ENCODE results near the gene CPNE6. TPM values are rescaled to one million over a fixed set of nuclear protein-coding genes. Genes with fewer than 3 reads are reported as not detected.

Gene CPNE6
- total RNA-seq, 1 donor from 2014 or later = not detected

DNA sequence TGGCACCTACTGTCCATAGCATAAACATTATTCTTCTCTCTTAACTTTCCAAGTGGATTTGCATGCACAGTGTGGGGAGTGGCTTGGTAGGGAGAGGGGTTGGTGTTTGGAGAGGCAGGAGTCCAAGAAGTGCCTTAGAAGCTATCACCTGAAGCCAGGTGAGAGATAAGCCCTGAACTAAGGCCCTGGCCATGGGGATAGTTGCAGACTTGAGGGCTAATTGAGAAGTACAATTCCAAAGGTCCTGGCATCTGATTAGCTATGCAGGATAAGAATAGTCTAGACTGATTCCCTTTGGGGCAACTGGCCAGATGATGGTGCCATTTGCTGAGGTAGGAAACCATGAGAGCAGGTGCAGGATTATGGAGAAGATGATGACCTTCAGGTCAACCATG, 20.7 kb downstream of the CPNE6 start:
- Mint-ChIP-seq H3K9me3 (no peaks in the 10 kb centered on the region), H3K4me1 (peaks cover 34% of the 10 kb centered on the region), H3K27ac (peak overlapping the region; percentile 34), H3K4me3 (peak overlapping the region; percentile 12), H3K27me3 (no peaks in the 10 kb centered on the region), H3K36me3 (ENCODE audit: low read depth) (peaks cover 16% of the 10 kb centered on the region)
- DNase-seq = no peak
- intact Hi-C loops (cut with micrococcal nuclease) = loop anchor here (5.0 kb wide), 1 partner anchor 105 kb away; the partner anchor contains the start of gene DHRS4L2

DNA sequence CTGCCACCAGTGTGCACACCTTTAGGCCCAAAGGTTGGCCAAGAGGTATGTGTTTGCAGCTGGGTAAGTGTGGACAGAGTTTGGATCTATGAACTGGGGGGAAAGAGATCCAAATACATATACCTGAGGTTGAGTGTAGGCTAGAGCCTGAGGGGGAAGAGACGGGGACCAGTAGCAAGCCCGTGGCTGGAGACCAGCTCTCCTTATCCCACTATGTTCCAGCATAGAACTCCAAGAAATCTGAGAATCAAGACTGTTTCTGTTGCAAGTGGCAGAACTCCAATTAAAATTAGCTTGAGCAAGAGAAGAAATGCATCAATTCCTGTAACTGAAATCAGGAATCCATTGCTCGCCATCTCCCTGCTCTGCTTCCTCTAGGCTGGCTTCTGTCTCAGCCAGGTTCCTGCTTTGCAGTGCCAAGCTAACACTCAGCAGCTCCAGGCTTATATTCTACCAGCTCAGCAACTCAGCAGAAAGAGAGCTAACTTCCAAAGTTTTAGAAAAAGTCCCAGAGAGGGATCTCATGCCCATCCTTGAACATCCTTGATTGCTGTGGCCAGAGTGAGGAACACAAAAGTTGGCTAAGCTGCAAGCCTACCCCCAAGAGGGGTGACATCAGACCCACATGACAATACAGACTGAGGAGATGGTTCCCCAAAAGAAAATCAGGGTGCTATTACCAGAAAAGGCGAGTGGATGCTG, 21.3 kb downstream of the CPNE6 start:
- peak overlapping the region; percentile 94 for H3K27ac Mint-ChIP-seq
- peaks cover 34% of the 10 kb centered on the region for H3K4me1 Mint-ChIP-seq
- H3K36me3 Mint-ChIP-seq (ENCODE audit: low read depth) = peaks cover 16% of the 10 kb centered on the region
- H3K27me3 Mint-ChIP-seq = no peaks in the 10 kb centered on the region
- H3K4me3 Mint-ChIP-seq = peak overlapping the region; percentile 94
- intact Hi-C loops (cut with micrococcal nuclease) = loop anchor here (5.0 kb wide), 1 partner anchor 105 kb away; the partner anchor contains the start of gene DHRS4L2
- H3K9me3 Mint-ChIP-seq = no peaks in the 10 kb centered on the region
- no peak for DNase-seq

DNA sequence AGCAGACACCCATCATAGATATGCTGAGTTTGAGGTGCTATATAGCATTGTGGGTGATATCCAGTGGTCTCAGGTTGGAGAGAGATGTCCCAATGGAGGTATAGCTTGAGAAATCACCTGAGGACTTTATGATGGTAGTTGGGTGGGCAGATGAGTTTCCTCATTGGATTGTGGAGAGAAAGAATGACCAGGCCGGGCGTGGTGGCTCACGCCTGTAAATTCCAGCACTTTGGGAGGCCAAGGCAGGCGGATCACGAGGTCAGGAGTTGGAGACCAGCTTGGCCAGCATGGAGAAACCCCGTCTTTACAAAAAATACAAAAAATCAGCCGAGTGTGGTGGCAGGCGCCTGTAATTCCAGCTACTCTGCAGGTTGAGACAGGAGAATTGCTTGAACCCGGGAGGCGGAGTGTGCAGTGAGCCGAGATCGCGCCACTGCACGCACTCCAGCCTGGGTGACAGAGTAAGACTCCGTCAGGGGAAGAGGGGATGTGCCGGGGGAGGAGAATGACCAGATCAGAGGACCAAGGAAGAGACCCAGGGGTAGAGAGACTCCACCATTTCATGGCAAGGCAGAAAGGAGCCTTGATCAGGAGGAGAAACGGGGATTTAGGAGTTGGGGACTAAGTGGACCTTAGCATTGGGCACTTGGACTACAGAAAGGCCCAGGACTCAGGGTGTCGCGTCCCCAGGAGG, 22.0 kb downstream of the CPNE6 start:
- H3K4me3 Mint-ChIP-seq = peak overlapping the region; percentile 94
- no peaks in the 10 kb centered on the region for H3K9me3 Mint-ChIP-seq
- H3K27ac Mint-ChIP-seq = peak overlapping the region; percentile 94
- intact Hi-C loops (cut with micrococcal nuclease) = loop anchor here (5.0 kb wide), 1 partner anchor 106 kb away; the partner anchor contains the start of gene DHRS4L2
- no peak for DNase-seq
- H3K27me3 Mint-ChIP-seq = no peaks in the 10 kb centered on the region
- peaks cover 34% of the 10 kb centered on the region for H3K4me1 Mint-ChIP-seq
- peaks cover 20% of the 10 kb centered on the region for H3K36me3 Mint-ChIP-seq (ENCODE audit: low read depth)

DNA sequence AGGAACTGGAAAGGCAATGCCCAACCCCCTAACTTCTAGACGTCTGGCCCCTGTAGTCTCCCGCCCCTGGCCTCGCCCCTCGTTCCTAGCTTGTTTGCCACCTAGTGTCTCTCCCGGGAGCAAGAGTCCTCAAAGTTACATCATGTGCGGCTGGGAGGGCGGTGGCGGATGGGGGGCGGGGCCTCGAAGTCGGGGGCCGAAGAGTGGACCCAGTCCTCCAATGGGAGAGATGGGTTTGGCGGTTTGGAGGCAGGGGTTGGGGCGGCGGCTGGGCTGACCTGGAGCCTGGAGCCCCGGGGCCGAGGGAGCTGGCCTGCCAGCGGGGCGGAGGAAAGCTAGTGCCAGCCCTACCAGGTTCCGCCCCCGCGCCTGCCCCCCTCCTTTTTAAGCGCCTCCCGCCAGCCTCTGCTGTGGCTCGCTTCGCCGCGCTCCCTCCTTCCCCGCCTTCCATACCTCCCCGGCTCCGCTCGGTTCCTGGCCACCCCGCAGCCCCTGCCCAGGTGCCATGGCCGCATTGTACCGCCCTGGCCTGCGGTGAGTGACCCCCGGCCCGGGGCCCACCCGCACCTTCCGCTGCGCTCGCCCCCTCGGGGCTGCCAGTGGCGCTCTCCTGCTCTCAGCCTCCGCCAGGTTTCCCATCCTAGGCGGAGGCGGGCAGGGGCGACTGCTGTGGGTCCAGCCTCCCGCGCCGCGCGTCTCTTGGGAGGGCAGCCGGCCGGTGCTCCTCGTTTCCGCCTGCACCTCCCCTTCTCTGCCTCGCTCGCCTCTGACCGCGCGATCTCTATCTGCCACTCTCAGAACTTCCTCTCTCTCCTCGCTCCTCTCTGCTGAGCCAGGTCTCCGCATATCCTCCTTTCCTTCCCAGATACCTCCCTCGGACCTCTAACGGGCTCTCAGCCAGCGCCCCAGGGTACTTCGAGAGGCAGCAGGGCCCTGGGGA, 22.8 kb downstream of the CPNE6 start, which contains the start of gene PCK2:
PCK2 (plus strand) TSS at position 411 of the 940 bp plus-strand sequence; CDS start at position 506, 95 bp downstream.
- peaks cover 34% of the 10 kb centered on the region for H3K4me1 Mint-ChIP-seq
- H3K27ac Mint-ChIP-seq = peak within 1 kb of the TSS; percentile 94
- H3K36me3 Mint-ChIP-seq (ENCODE audit: low read depth) = peaks cover 22% of the 10 kb centered on the region
- H3K27me3 Mint-ChIP-seq = no peaks in the 10 kb centered on the region
- peak; percentile 93 for DNase-seq
- peak within 1 kb of the TSS; percentile 94 for H3K4me3 Mint-ChIP-seq
- intact Hi-C loops (cut with micrococcal nuclease) = loop anchor here (1.0 to 5.0 kb wide), 5 partner anchors 13 to 107 kb away; partner anchors contain the start of genes DCAF11, DHRS4L2, NRL and PSME2
- no peaks in the 10 kb centered on the region for H3K9me3 Mint-ChIP-seq

DNA sequence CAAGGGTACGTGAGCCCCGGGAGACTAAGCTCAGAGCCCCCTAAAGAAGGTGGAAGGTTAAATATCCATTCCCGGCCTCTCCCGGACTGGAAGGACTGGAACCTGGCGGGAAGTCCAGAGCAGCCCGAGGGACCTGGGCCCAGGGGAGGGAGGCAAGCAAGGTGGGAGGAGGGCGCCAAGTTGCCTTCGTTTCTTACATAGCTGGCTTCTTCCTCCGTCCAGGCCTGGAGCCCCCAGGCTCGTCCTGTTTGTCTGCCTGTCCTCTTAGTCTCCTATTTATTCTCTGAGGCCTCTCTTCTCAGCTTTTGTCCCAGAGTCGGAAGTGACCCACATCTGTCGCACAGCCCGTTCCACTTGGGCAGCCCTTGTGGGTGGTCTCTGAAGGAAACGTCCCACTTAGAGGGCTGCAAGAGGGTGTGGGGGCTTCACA, 23.5 kb downstream of the CPNE6 start:
- no peaks in the 10 kb centered on the region for H3K27me3 Mint-ChIP-seq
- H3K9me3 Mint-ChIP-seq = no peaks in the 10 kb centered on the region
- peak overlapping the region; percentile 94 for H3K4me3 Mint-ChIP-seq
- peaks cover 27% of the 10 kb centered on the region for H3K36me3 Mint-ChIP-seq (ENCODE audit: low read depth)
- H3K4me1 Mint-ChIP-seq = peaks cover 34% of the 10 kb centered on the region
- peak overlapping the region; percentile 94 for H3K27ac Mint-ChIP-seq
- DNase-seq = peak; percentile 72
- intact Hi-C loops (cut with micrococcal nuclease) = loop anchor here (1.0 to 5.0 kb wide), 7 partner anchors 14 to 108 kb away; partner anchors contain the start of genes DCAF11, DHRS4L2, IRF9 and NRL

DNA sequence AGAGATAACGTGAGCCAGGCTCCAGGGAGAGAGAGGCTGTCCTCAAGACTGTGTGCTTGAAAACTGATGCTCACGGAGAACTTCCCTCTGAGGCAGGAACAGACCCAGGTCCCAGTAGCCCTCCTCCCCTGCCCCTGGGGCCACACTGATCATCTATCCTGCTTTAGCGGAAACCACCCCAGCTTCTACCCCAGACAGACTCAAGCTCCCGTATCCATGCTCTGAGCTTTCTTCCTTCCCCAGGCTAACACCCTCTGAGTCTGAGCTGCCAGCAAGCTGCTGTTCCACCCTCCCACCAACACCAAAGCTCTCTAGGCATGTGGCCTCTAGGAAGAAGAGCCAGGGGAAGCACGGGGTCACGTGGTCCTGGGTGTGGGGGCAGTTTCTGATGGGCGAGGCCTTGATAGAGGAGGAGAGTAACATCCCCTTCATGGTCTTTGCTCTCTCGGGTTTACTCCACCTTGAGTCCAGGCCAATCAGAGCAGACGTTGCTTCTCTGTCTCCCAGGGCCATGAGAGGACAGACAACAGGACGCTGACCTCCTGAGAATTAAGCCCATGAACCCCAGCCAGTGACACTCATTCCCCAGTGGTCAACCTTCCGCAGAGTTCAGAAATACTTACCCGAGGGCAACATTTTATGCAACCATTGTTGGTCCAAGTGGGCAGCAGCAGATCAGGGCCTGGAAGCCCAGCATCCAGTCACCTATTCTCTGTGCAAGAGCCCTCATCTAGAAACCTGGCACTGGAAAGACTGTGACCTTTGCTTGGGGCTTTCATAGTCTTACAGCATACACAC, 24.1 kb downstream of the CPNE6 start:
- no peaks in the 10 kb centered on the region for H3K27me3 Mint-ChIP-seq
- peak overlapping the region; percentile 94 for H3K4me3 Mint-ChIP-seq
- H3K4me1 Mint-ChIP-seq = peaks cover 32% of the 10 kb centered on the region
- intact Hi-C loops (cut with micrococcal nuclease) = loop anchor here (1.0 to 2.0 kb wide), 3 partner anchors 14 to 66 kb away; partner anchors contain the start of genes IRF9, PSME2 and RNF31
- peak overlapping the region; percentile 94 for H3K27ac Mint-ChIP-seq
- H3K36me3 Mint-ChIP-seq (ENCODE audit: low read depth) = peaks cover 32% of the 10 kb centered on the region
- peak; percentile 84 for DNase-seq
- no peaks in the 10 kb centered on the region for H3K9me3 Mint-ChIP-seq

DNA sequence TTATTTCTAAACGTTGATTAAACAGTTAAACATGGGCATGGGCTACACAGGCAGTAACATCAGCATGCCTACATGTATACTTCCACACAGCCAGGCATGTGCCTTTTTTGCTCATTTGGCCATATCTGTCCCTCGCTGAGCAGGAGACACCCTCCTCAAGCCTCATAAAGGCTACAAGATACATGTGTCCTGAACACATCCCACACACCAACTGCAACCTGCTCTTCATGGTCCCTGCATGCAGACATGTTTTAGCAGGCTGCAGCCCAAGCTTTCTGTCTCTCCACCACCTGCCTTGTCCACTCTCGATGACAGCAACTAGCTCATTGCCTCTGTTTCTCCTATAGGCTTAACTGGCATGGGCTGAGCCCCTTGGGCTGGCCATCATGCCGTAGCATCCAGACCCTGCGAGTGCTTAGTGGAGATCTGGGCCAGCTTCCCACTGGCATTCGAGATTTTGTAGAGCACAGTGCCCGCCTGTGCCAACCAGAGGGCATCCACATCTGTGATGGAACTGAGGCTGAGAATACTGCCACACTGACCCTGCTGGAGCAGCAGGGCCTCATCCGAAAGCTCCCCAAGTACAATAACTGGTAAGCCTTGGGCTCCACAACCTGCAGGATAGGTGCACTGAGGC, 25.3 kb downstream of the CPNE6 start:
- Mint-ChIP-seq H3K27me3 (no peaks in the 10 kb centered on the region), H3K36me3 (ENCODE audit: low read depth) (peaks cover 40% of the 10 kb centered on the region), H3K4me3 (peak overlapping the region; percentile 55), H3K9me3 (no peaks in the 10 kb centered on the region), H3K4me1 (peaks cover 29% of the 10 kb centered on the region), H3K27ac (peak overlapping the region; percentile 53)
- intact Hi-C loops (cut with micrococcal nuclease) = no loop called here
- DNase-seq = no peak

DNA sequence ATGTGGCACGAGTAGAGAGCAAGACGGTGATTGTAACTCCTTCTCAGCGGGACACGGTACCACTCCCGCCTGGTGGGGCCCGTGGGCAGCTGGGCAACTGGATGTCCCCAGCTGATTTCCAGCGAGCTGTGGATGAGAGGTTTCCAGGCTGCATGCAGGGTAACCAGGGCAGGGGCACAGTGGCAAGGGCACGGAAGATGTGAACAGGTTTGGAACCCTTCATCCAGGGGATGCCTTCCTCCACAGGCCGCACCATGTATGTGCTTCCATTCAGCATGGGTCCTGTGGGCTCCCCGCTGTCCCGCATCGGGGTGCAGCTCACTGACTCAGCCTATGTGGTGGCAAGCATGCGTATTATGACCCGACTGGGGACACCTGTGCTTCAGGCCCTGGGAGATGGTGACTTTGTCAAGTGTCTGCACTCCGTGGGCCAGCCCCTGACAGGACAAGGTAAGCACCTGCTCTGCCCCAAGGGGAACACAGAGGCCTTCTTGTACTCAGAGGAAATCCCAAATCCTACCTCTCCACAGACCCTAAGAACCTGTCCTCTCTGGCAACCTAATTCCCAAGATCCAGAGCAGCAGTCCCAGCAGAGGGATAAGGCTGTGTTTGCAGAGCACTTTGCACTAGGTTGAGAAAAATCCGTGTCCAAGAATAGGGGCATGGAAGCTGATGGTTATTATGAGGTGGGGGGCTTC, 27.0 kb downstream of the CPNE6 start:
- Mint-ChIP-seq H3K36me3 (ENCODE audit: low read depth) (peaks cover 51% of the 10 kb centered on the region), H3K27ac (no peak overlapping the region), H3K4me3 (no peak overlapping the region), H3K9me3 (no peaks in the 10 kb centered on the region), H3K4me1 (peaks cover 18% of the 10 kb centered on the region), H3K27me3 (no peaks in the 10 kb centered on the region)
- DNase-seq = no peak
- intact Hi-C loops (cut with micrococcal nuclease) = no loop called here

DNA sequence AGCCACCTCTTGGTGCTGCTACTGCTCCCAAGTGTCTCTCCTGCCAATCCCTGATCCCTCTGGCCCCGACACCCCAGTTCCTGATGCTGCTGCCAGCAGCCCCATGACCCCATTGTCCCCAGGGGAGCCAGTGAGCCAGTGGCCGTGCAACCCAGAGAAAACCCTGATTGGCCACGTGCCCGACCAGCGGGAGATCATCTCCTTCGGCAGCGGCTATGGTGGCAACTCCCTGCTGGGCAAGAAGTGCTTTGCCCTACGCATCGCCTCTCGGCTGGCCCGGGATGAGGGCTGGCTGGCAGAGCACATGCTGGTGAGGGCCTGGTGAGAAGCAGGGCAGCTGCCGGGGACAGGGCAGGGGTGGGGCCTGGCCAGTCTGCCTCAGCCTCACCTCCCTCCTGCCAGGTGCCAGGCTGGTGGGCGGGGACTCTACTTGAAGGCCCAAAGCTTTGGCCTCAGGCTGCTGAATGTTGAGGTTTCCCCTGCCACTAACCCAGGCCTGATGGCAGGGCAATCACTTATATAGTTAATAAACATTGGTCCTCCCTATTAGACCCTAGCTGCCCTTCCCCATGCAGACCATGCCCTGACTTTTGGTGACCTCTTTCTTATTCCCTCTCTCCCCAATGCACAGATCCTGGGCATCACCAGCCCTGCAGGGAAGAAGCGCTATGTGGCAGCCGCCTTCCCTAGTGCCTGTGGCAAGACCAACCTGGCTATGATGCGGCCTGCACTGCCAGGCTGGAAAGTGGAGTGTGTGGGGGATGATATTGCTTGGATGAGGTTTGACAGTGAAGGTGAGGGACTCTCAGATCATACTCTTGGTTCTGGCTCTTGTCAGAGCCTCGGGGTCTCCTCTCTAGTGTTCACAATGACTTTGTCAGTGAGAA, 27.8 kb downstream of the CPNE6 start:
- Mint-ChIP-seq H3K4me3 (no peak overlapping the region), H3K27me3 (no peaks in the 10 kb centered on the region), H3K9me3 (no peaks in the 10 kb centered on the region), H3K36me3 (ENCODE audit: low read depth) (peaks cover 59% of the 10 kb centered on the region), H3K4me1 (peaks cover 15% of the 10 kb centered on the region), H3K27ac (no peak overlapping the region)
- DNase-seq = no peak
- intact Hi-C loops (cut with micrococcal nuclease) = no loop called here

DNA sequence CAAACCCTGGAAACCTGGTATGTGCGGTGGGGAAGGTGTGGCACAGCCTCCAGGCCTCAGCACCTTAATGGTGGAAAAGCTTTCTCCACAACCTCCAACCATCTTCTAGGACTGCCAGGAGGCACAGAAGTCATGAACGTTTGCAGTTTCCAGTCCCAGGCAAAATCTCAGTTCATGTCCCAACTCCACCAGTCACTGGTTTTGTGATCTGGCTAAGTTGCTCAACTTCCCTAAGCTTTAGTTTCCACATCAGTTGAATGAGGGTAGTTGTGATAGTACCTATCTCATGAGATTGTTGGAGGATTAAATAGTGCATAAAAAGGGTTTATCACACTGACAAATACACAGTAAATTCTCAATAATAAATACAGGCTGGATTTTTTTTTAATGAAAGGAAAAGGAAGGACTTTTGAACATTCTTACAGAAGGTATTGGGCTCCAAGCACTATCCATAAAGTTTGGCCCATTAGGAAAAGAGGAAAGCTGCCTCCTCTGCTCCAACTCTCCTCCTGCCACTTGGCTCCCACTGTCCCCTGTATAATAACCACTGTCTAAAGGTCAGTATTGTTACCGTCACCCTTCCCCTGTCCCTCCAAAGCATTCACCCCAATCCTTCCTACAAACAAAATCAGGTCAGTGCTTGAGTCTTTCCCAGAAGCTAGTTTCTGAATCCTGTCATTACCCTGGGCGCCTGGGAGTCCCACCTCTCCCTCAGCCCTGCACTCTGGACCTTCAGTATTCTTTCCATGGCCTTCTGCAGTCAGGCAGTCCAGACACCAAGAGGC, 29.0 kb downstream of the CPNE6 start:
- Mint-ChIP-seq H3K4me1 (peaks cover 13% of the 10 kb centered on the region), H3K27ac (no peak overlapping the region), H3K27me3 (no peaks in the 10 kb centered on the region), H3K4me3 (no peak overlapping the region), H3K36me3 (ENCODE audit: low read depth) (peaks cover 62% of the 10 kb centered on the region), H3K9me3 (no peaks in the 10 kb centered on the region)
- no peak for DNase-seq
- intact Hi-C loops (cut with micrococcal nuclease) = no loop called here

Data from activated CD4-positive, alpha-beta T cell treated with anti-CD3 and anti-CD28 coated beads, Interleukin-2, amount 10 ng/mL, durations not matched to agents 24 days and 14 days (primary cell).